Measurements from ENCODE around the gene NTN3. TPM values are rescaled to one million over a fixed set of nuclear protein-coding genes. Genes with fewer than 3 reads are reported as not detected.

NTN3 gene
- total and polyA plus RNA-seq, 4 donors = 0.42 TPM; not detected in 3

DNA sequence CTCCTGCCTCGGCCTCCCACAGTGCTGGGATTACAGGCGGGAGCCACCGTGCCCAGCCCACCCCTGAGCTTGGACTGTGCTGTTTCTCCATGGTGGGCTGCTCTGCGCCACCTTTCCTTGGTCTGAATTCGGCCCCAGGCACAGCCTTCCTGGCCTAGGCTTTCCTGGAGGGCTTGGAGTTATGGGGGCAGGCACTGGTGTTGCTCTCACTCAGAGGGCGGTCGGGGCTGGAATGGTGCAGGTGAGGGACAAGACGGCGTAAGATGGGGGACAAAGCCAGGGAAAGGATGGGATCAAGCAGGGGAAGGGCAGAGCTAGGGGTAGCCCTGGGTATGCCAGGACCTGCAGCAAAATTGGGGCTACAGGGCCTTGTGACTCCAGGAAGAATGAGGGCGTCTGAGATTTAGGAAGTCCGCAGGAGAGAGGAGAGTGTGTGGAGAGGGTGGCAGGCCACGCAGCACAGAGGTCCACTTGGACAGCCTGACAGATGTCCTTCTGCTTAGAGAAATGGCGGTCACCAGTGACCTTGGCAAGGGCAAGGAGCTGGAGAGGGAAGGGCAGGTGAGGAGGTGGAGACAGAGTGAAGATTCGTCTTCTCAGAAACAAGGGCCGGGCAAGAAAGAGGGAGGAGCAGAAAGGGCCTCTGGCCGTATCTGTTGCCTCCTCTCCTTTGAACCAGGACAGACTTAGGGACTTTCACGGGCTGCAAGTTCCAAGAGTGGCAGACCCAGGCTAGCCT, 41.1 kb downstream of the NTN3 start:
- no peaks in the 10 kb centered on the region for H3K27me3 ChIP-seq (ENCODE audit: control insufficient read depth in 1 of 2, insufficient read depth in 2 of 2, low read length in 1 of 2)
- H3K27ac ChIP-seq (ENCODE audit: low read depth in 1 of 2, low read length in 2 of 2) = no peak overlapping the region
- no peak for DNase-seq
- no peaks in the 10 kb centered on the region for H3K9me3 ChIP-seq (ENCODE audit: control insufficient read depth, low read length)
- ATAC-seq (ENCODE audit: low FRiP score) = no peak
- WGBS, 2 donors = 90 to 91% methylated on average over 17 of the region's 17 CpGs
- H3K4me1 ChIP-seq (ENCODE audit: control insufficient read depth in 1 of 2, insufficient read depth in 2 of 2, low read length in 2 of 2) = no peaks in the 10 kb centered on the region
- intact Hi-C loops (cut with DNase I) = no loop called here
- H3K36me3 ChIP-seq (ENCODE audit: control insufficient read depth in 1 of 2, insufficient read depth in 2 of 2, low read length in 1 of 2) = no peaks in the 10 kb centered on the region
- H3K4me3 ChIP-seq (ENCODE audit: low read length in 2 of 2) = no peak overlapping the region

- H3K9me3 ChIP-seq (ENCODE audit: control insufficient read depth, low read length) = no peaks in the 10 kb centered on the region
- H3K27ac ChIP-seq (ENCODE audit: low read depth in 1 of 2, low read length in 2 of 2) = no peak overlapping the region
- no peaks in the 10 kb centered on the region for H3K4me1 ChIP-seq (ENCODE audit: control insufficient read depth in 1 of 2, insufficient read depth in 2 of 2, low read length in 2 of 2)
- H3K27me3 ChIP-seq (ENCODE audit: control insufficient read depth in 1 of 2, insufficient read depth in 2 of 2, low read length in 1 of 2) = no peaks in the 10 kb centered on the region
- H3K36me3 ChIP-seq (ENCODE audit: control insufficient read depth in 1 of 2, insufficient read depth in 2 of 2, low read length in 1 of 2) = no peaks in the 10 kb centered on the region
- 46 to 48% methylated on average over 14 to 15 of the region's 15 CpGs for WGBS, 2 donors
- ATAC-seq (ENCODE audit: low FRiP score) = no peak
- H3K4me3 ChIP-seq (ENCODE audit: low read length in 2 of 2) = no peak overlapping the region
- DNase-seq = peak in 1 of 2 donors; percentile 52
- intact Hi-C loops (cut with DNase I) = no loop called here
These were observed 41.8 kb downstream of the NTN3 start for GRCh38 chr16:2512735-2513404.

GRCh38 chr16:2513405-2514332, 42.6 kb downstream of the NTN3 start, which contains the start of gene ATP6V0C:
Gene ATP6V0C (plus strand): TSS chr16:2513952. CDS start chr16:2514104, 152 bp downstream.
- H3K36me3 ChIP-seq (ENCODE audit: control insufficient read depth in 1 of 2, insufficient read depth in 2 of 2, low read length in 1 of 2) = no peaks in the 10 kb centered on the region
- no peaks in the 10 kb centered on the region for H3K9me3 ChIP-seq (ENCODE audit: control insufficient read depth, low read length)
- DNase-seq (peak; percentile 95 to 97), ATAC-seq (ENCODE audit: low FRiP score) (peak; percentile 91)
- H3K4me1 ChIP-seq (ENCODE audit: control insufficient read depth in 1 of 2, insufficient read depth in 2 of 2, low read length in 2 of 2) = no peaks in the 10 kb centered on the region
- H3K27ac ChIP-seq (ENCODE audit: low read depth in 1 of 2, low read length in 2 of 2) = peak within 1 kb of the TSS; percentile 61 to 83
- peak within 1 kb of the TSS; percentile 86 to 94 for H3K4me3 ChIP-seq (ENCODE audit: low read length in 2 of 2)
- no peaks in the 10 kb centered on the region for H3K27me3 ChIP-seq (ENCODE audit: control insufficient read depth in 1 of 2, insufficient read depth in 2 of 2, low read length in 1 of 2)
- intact Hi-C loops (cut with DNase I) = no loop called here
- WGBS, 2 donors = 1 to 2% methylated on average over 68 to 122 of the region's 122 CpGs

- peak; percentile 66 to 78 for DNase-seq
- intact Hi-C loops (cut with DNase I) = no loop called here
- no peaks in the 10 kb centered on the region for H3K27me3 ChIP-seq (ENCODE audit: control insufficient read depth in 1 of 2, insufficient read depth in 2 of 2, low read length in 1 of 2)
- H3K27ac ChIP-seq (ENCODE audit: low read depth in 1 of 2, low read length in 2 of 2) = peak overlapping the region; percentile 61 to 83
- H3K36me3 ChIP-seq (ENCODE audit: control insufficient read depth in 1 of 2, insufficient read depth in 2 of 2, low read length in 1 of 2) = no peaks in the 10 kb centered on the region
- H3K4me1 ChIP-seq (ENCODE audit: control insufficient read depth in 1 of 2, insufficient read depth in 2 of 2, low read length in 2 of 2) = no peaks in the 10 kb centered on the region
- H3K9me3 ChIP-seq (ENCODE audit: control insufficient read depth, low read length) = no peaks in the 10 kb centered on the region
- 1 to 2% methylated on average over 19 to 63 of the region's 63 CpGs for WGBS, 2 donors
- no peak for ATAC-seq (ENCODE audit: low FRiP score)
- H3K4me3 ChIP-seq (ENCODE audit: low read length in 2 of 2) = peak overlapping the region; percentile 86 to 94
These were observed 43.5 kb downstream of the NTN3 start for GRCh38 chr16:2514333-2515179.

- no peaks in the 10 kb centered on the region for H3K4me1 ChIP-seq (ENCODE audit: control insufficient read depth in 1 of 2, insufficient read depth in 2 of 2, low read length in 2 of 2)
- H3K4me3 ChIP-seq (ENCODE audit: low read length in 2 of 2) = peak overlapping the region in 1 of 2 donors; percentile 94
- intact Hi-C loops (cut with DNase I) = no loop called here
- H3K27ac ChIP-seq (ENCODE audit: low read depth in 1 of 2, low read length in 2 of 2) = peak overlapping the region in 1 of 2 donors; percentile 61
- WGBS, 2 donors = 37 to 39% methylated on average over 14 of the region's 14 CpGs
- H3K36me3 ChIP-seq (ENCODE audit: control insufficient read depth in 1 of 2, insufficient read depth in 2 of 2, low read length in 1 of 2) = no peaks in the 10 kb centered on the region
- H3K9me3 ChIP-seq (ENCODE audit: control insufficient read depth, low read length) = no peaks in the 10 kb centered on the region
- no peaks in the 10 kb centered on the region for H3K27me3 ChIP-seq (ENCODE audit: control insufficient read depth in 1 of 2, insufficient read depth in 2 of 2, low read length in 1 of 2)
- no peak for ATAC-seq (ENCODE audit: low FRiP score)
- peak in 1 of 2 donors; percentile 63 for DNase-seq
These were observed 44.2 kb downstream of the NTN3 start for GRCh38 chr16:2515180-2515851.

DNA sequence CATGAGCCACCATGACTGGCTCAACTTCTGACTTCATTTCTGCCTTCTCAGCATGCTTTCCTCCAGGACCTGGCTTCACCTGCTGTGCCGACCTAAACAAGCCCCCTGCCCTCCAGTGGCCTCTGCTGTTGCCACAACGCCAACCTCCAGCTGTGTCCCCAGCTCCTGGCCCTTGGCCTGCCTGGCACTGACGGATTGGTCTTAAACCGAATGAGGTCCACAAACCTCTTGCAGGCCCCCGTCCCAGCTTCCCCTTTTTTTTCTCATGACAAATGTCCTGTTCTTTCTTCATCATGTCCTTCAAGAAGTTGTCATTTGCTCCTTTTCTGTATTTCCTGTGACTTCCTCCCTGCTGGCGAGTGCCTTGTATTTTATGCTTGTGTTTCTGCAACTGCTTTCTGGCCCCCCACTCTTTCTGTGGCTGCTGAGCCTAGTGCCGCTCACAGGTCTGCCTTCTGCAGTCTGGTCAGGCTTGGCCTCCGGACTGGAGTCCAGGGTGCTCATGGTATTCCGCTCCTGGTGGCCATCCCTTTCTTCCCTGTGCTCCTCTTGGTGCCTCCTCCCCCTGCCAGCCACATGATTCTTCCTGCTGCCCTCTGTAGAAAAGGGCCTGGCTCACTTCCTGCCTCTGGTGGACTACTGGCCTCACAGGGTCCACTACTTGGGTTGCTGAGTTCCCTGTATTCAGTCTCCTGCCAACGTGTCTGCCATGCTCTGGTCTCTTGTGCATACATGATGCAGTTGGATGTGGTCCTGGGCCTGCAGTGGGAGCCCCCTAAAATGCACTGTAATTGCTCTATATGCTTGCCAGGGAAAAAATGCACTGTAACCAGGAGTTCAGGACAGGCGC, 45.5 kb downstream of the NTN3 start:
- Histone ChIP-seq H3K36me3 (ENCODE audit: control insufficient read depth in 1 of 2, insufficient read depth in 2 of 2, low read length in 1 of 2) (no peaks in the 10 kb centered on the region), H3K27ac (ENCODE audit: low read depth in 1 of 2, low read length in 2 of 2) (no peak overlapping the region), H3K4me1 (ENCODE audit: control insufficient read depth in 1 of 2, insufficient read depth in 2 of 2, low read length in 2 of 2) (no peaks in the 10 kb centered on the region), H3K9me3 (ENCODE audit: control insufficient read depth, low read length) (no peaks in the 10 kb centered on the region), H3K4me3 (ENCODE audit: low read length in 2 of 2) (no peak overlapping the region), H3K27me3 (ENCODE audit: control insufficient read depth in 1 of 2, insufficient read depth in 2 of 2, low read length in 1 of 2) (no peaks in the 10 kb centered on the region)
- WGBS, 2 donors = 62 to 65% methylated on average over 11 of the region's 11 CpGs
- intact Hi-C loops (cut with DNase I) = no loop called here
- ATAC-seq (ENCODE audit: low FRiP score) (no peak), DNase-seq (peak; percentile 74 to 75)

DNA sequence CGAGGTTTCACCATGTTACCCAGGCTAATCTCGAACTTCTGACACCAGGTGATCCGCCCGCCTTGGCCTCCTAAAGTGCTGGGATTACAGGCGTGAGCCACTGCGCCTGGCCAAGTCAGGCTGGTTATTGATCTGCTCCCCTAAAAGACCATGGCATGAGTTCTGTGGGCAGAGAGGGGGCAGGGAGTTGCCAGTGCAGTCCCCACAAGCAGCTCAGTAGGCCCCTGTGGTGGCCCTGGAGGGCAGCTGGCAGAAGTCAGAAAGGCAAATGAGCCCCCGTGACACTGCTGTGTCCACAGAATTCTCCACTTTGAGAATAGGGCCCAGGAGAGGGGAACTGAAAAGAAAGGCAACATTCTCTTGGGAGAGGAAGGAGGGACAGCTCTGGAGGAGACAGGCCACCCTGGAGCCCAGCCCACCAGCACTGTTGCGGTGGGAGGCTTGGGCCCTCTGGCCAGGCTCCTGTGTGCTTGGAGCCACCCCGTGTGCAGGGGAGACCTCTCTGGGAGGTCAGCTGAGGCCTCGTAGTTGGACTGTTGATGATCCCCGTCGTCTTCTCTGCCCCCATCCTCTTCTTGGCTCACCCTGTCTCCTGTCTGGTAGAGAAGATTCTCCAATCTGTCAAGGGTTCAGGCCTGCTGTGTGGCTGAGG, 47.0 kb downstream of the NTN3 start:
- peak in 1 of 2 donors; percentile 52 for DNase-seq
- Histone ChIP-seq H3K4me3 (ENCODE audit: low read length in 2 of 2) (no peak overlapping the region), H3K36me3 (ENCODE audit: control insufficient read depth in 1 of 2, insufficient read depth in 2 of 2, low read length in 1 of 2) (no peaks in the 10 kb centered on the region), H3K27me3 (ENCODE audit: control insufficient read depth in 1 of 2, insufficient read depth in 2 of 2, low read length in 1 of 2) (no peaks in the 10 kb centered on the region), H3K27ac (ENCODE audit: low read depth in 1 of 2, low read length in 2 of 2) (no peak overlapping the region), H3K9me3 (ENCODE audit: control insufficient read depth, low read length) (no peaks in the 10 kb centered on the region), H3K4me1 (ENCODE audit: control insufficient read depth in 1 of 2, insufficient read depth in 2 of 2, low read length in 2 of 2) (no peaks in the 10 kb centered on the region)
- intact Hi-C loops (cut with DNase I) = no loop called here
- 73 to 78% methylated on average over 12 of the region's 12 CpGs for WGBS, 2 donors
- ATAC-seq (ENCODE audit: low FRiP score) = no peak
